ENCODE measurements around the gene FADS1. TPM values are rescaled to one million over a fixed set of nuclear protein-coding genes. Genes with fewer than 3 reads are reported as not detected.

FADS1 gene
- total and polyA plus RNA-seq, 2 of the 8 experiments (the other 6 are each of a cell fraction or from before 2014, with no cell fraction given) = 115 to 141 TPM

- H2AK5ac ChIP-seq (ENCODE audit: low read depth, low read length) = no peak overlapping the region
- H3K14ac ChIP-seq (ENCODE audit: insufficient read length) = no peak overlapping the region
- DNase-seq (ENCODE audit: low read depth in 1 of 2, low spot score in 2 of 2) = no peak
- H4K91ac ChIP-seq (replicated peaks; ENCODE audit: insufficient read length, low read length) = no peak overlapping the region
- H3K27ac ChIP-seq (ENCODE audit: low read depth, low read length) = no peak overlapping the region
- H2BK5ac ChIP-seq (ENCODE audit: low read depth, low read length) = no peak overlapping the region
- H2BK15ac ChIP-seq (ENCODE audit: low read length) = no peak overlapping the region
- no peak overlapping the region for H2BK20ac ChIP-seq (ENCODE audit: low read length)
- H3K79me1 ChIP-seq (ENCODE audit: low read depth, low read length) = peaks cover 11% of the 10 kb centered on the region
- H3K4ac ChIP-seq (replicated peaks; ENCODE audit: insufficient read length, low read depth, low read length) = no peak overlapping the region
- H4K5ac ChIP-seq (ENCODE audit: insufficient read length, low read depth, low read length) = no peak overlapping the region
- H3K79me2 ChIP-seq (ENCODE audit: control insufficient read depth in 1 of 2, insufficient read depth in 2 of 2, low read length in 2 of 2) = no peaks in the 10 kb centered on the region
- H3K4me2 ChIP-seq (ENCODE audit: insufficient read depth in 1 of 2, low read depth in 2 of 2, low read length in 2 of 2) = no peak overlapping the region
- H3K23ac ChIP-seq (ENCODE audit: insufficient read length) = no peak overlapping the region
- no peaks in the 10 kb centered on the region for H3K27me3 ChIP-seq (replicated peaks in 1 of 4; ENCODE audit: control insufficient read depth in 3 of 4, extremely low read depth in 1 of 4, insufficient read depth in 3 of 4, low read length in 3 of 4)
- WGBS, 2 experiments (ENCODE audit: extremely low coverage in 1 of 2, insufficient coverage in 1 of 2, insufficient read length in 1 of 2, insufficient replicate concordance in 2 of 2, low coverage in 1 of 2, low lambda C conversion rate in 2 of 2, missing lambda C conversion rate in 1 of 2) = 94% methylated on average over 6 of the region's 6 CpGs; no CpG with 5 or more reads in 1 of the 2 experiments
- no peaks in the 10 kb centered on the region; a peak in 1 of 4 replicates for H3K9me3 ChIP-seq (ENCODE audit: insufficient read depth in 2 of 2, low read depth in 1 of 2, low read length in 1 of 2)
- no peak overlapping the region for H2BK12ac ChIP-seq (ENCODE audit: low read depth, low read length)
- H2BK120ac ChIP-seq (replicated peaks; ENCODE audit: low read depth, low read length) = no peak overlapping the region
- H3K36me3 ChIP-seq (ENCODE audit: control insufficient read depth in 2 of 4, insufficient read depth in 4 of 4, low read length in 3 of 4) = peaks cover 44 to 77% (median 71%) of the 10 kb centered on the region in 4 experiments
- H3K18ac ChIP-seq (ENCODE audit: extremely low read depth, low read length) = no peak overlapping the region
- no peak overlapping the region for H3K56ac ChIP-seq (replicated peaks; ENCODE audit: insufficient read length, low read depth, low read length)
- no peak overlapping the region for H2AFZ ChIP-seq (ENCODE audit: low read length)
- no peak overlapping the region for H3K9ac ChIP-seq (replicated peaks in 1 of 4; ENCODE audit: extremely low read depth in 1 of 4, low read depth in 3 of 4, low read length in 3 of 4)
- H4K20me1 ChIP-seq (replicated peaks in 1 of 2; ENCODE audit: control insufficient read depth in 1 of 2, insufficient read depth in 2 of 2, low read length in 2 of 2) = peaks cover 11 to 41% of the 10 kb centered on the region in 2 experiments
- no peak overlapping the region for H4K8ac ChIP-seq (ENCODE audit: extremely low read depth, insufficient read depth, low read length)
- no peaks in the 10 kb centered on the region for H3K4me1 ChIP-seq (replicated peaks in 1 of 4; ENCODE audit: control insufficient read depth in 3 of 4, insufficient read depth in 4 of 4, low read length in 3 of 4)
- CTCF ChIA-PET (ENCODE audit: partially characterized antibody) = interaction anchor here (0.8 to 2.5 kb wide), 3 partner anchors 15 to 24 kb away, joined by 3 to 5 read pairs (median 3); partner anchors contain the start of gene FADS2
- FAIRE-seq = no peak
- H3K4me3 ChIP-seq (ENCODE audit: extremely low read depth in 1 of 4, insufficient read depth in 2 of 4, low read depth in 3 of 4, low read length in 4 of 4) = no peak overlapping the region
- POLR2A ChIA-PET (ENCODE audit: partially characterized antibody) = interaction anchor here (1.1 kb wide), 1 partner anchor 13 kb away, joined by 4 read pairs; no protein-coding TSS in a partner anchor
- no peaks in the 10 kb centered on the region for H3K23me2 ChIP-seq (ENCODE audit: low read depth, low read length)
- TF ChIP-seq CHD2 (IDR thresholded peaks at IDR 0.05; ENCODE audit: low read length) = no peak
- TF ChIP-seq PHF8 (conservative IDR thresholded peaks at IDR 0.05; ENCODE audit: low read depth, low read length) = no peak
- no peak for TF ChIP-seq KDM5A (IDR thresholded peaks at IDR 0.05; ENCODE audit: low read length)
- no peak for TF ChIP-seq YY1 (IDR thresholded peaks at IDR 0.05; ENCODE audit: low read depth, low read length)
- no peak for TF ChIP-seq NANOG (IDR thresholded peaks at IDR 0.05; ENCODE audit: insufficient read depth, low read depth, low read length, poor library complexity, severe bottlenecking)
- no peak for TF ChIP-seq SIRT6 (IDR thresholded peaks at IDR 0.05; ENCODE audit: low read length)
- no peak for TF ChIP-seq CREB1 (IDR thresholded peaks at IDR 0.05)
- TF ChIP-seq BRCA1 (IDR thresholded peaks at IDR 0.05; ENCODE audit: low read depth, low read length) = no peak
- no peak for TF ChIP-seq TBP (IDR thresholded peaks at IDR 0.05; ENCODE audit: low read depth, low read length)
- no peak for TF ChIP-seq EGR1 (IDR thresholded peaks at IDR 0.05; ENCODE audit: borderline replicate concordance, low read depth, low read length)
- no peak for TF ChIP-seq GABPA (IDR thresholded peaks at IDR 0.05; ENCODE audit: borderline replicate concordance, insufficient read depth, low read length)
- no peak for TF ChIP-seq MAX (IDR thresholded peaks at IDR 0.05)
- TF ChIP-seq CEBPB (IDR thresholded peaks at IDR 0.05; ENCODE audit: low read depth, low read length) = no peak
- TF ChIP-seq SAP30 (IDR thresholded peaks at IDR 0.05; ENCODE audit: insufficient read depth, insufficient replicate concordance, low read length) = no peak
- no peak for TF ChIP-seq SRF (IDR thresholded peaks at IDR 0.05; ENCODE audit: low read depth, low read length)
- TF ChIP-seq SUZ12 (IDR thresholded peaks at IDR 0.05; ENCODE audit: low read length) = no peak
These were observed 35.1 kb upstream of the FADS1 start for GRCh38 chr11:61851900-61852295.
